Measurements from ENCODE around the gene DCUN1D1.
A peak's percentile ranks its signal among the peaks of the same experiment; 100 is the strongest.

Gene DCUN1D1

DNA sequence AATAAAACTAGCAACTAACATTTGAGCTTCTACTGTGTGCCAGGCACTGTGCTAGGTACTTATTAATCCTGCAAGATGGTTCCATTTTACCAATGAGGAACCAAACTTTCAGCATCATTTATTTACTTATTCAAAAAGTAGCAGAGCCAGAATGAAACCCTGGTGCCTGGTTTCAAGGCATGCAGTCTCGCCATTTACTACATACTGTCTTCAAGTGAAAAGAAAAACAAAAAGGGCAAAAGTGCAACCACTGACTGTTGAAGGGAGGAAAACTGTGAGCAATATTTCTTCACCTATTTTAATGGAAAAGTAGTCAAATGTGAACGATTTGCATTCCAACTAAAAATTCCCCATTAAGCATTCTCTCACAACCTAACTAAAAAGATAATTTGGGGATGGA lies 8.7 kb downstream of the DCUN1D1 start:
- DNase-seq (ENCODE audit: low spot score), result no peak

DNA sequence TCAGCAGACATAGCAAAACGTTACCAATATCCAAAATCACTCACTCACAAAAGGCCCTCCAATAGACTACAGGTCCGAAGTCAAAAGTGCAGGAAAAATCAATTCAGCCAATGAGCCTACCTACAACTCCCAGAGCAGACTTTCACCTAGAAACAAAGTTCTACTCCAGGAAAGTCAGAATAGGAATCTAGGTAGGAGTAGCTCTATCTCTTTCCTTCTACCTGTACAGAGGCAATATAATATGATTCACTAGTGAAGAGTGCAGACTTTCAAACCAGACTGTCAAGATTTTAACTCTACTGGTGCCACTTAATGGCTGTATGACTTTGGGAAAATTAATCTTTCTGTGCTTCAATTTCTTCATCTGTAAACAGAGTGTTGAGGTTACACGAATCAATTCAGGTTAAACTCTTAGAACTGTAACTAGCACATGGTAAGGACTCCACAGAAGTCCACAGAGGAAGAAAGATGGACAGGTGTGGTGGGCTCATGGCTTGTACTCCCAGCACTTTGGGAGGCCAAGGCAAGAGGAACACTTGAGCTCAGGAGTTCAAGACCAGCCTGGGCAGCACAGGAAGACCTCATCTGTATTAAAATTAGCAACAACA lies 9.4 kb downstream of the DCUN1D1 start:
- no peak for DNase-seq (ENCODE audit: low spot score)

DNA sequence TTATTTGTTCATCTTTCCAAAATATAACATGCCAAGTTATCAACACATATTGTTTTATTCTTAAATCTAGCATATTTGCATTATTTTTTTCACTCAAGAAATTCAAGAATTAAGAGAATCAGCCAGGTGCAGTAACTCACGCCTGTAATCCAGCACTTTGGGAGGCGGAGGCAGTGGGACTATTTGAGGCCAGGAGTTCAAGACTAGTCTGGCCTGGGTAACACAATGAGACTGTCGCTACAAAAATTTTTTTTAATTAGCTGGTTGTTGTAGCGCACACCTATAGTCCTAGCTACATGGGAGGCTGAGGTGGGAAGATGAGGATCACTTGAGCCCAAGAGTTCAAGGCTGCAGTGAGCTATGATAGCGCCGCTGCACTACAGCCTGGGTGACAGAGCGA lies 10.5 kb downstream of the DCUN1D1 start:
- DNase-seq (ENCODE audit: low spot score), result no peak

DNA sequence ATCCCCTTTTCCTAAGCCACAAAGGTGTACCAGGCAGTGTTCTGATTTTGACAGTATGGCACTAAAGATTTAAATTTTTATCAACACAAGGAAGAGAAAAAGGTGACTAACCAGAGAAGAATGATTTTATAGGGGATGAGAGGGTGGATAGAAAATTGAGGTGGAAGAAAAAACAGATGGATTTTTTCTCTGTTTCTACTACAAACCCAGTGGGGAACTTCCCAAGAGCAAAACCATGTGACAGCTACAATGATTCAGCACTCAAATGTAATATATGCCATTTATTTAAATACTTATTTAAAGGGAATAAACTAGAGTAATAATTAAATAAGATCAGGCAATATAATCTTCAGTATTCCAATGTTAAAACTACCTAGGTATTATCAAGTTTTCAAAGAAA lies 11.1 kb downstream of the DCUN1D1 start:
- peak; percentile 47 for DNase-seq (ENCODE audit: low spot score)

DNA sequence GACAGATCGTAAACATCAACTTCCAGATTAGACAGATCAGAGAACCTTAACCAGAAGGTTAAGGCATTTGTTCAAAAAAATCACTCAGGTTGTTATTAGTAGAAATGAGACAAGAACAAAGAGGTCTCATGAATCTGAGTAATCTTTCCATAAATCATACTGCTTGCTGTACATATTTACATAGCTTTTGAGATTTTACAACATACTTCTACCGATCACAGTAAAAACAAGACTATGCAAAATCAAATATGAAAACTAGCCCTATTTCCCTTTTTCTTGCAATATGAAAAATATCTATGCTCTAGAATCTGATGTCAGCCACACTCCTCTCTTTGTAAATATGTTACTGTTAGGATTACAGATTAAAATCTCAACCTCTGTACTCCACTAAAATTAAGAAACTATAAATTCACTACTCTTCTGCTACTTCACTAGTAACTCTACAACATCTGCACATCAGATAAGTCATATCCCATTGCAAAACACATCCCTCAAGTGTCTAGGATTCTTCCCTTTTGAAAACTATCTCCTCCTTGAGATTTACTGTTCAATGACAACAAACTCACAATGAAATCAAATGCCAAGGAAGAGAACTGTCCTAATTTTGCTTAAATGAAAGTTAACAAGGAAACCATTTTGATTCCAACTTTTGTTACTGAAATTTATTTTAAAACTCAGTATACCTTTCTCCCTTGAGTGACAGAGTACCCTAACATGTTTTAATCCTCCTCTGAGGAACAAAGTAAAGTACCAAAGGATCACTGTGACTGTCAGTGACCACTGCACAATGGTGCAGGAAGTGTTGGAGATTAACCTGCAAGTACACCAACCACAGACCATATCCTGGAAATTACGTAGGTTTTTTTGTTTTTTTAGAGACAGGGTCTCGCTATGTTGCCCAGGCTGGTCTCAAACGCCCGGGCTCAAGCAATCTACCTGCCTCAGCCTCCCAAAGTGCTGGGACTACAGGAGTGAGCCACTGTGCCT lies 12.8 kb downstream of the DCUN1D1 start:
- no peak for DNase-seq (ENCODE audit: low spot score)

DNA sequence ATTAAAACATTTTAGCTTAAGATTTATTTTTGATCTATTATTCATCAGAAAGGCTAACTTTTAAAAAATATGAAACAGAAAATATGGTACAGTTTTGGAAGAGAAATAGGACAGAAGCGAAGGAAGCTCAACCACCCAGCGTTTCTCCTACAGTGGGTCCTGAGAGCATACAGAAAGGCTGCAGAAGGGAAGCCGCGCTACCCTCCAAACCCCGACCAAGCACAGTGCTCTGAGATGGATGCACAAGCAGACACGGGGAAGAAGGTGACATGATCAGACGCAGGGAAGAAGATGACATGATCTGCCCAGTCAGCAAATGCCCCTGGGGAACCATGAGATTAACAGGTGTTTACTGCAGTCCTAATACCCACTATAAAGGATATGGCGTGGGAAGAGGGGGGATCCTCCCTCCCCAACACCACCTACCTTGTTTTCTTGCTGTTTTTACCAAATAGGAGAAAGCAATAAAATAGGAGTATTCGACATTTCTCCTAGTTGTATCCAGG lies 14.4 kb downstream of the DCUN1D1 start:
- DNase-seq (ENCODE audit: low spot score), result no peak

DNA sequence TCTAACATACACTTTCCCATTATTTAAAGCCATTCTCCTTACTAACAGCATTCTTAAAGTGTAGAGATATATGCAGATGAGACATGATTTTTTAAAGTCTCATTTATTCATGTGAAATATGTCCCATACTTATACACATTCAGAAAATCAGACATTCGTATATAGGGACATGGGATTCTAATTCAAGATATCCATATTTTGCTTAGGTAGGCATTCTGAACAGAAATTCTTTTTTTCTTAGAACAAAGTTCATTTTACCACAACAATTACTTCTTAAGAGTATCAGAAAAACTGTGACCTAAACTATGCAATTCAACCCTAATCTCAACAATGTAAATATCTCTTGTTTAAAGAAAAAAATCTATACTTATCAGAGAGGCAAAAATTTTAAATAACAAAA lies 16.2 kb downstream of the DCUN1D1 start:
- no peak for DNase-seq (ENCODE audit: low spot score)

DNA sequence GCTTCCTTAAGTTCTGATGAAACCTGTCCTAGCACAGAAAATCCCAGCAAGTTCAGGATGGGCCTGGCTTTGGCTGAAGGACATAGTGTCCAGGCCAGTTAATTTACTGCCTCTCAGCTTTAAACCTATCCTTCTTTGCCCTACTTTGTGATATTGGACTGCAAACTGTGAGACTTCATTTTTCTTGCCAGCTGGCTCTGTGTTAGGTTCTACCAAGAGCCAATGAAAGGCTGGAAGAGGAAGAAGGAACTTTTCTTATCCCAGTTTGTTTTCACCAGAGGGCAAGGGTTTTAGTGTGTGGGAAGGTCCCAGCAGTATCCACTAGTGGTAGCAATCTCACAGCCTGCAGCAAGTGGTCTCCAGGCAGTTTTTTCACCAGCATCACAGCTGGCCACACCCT lies 18.2 kb downstream of the DCUN1D1 start:
- no peak for DNase-seq (ENCODE audit: low spot score)

DNA sequence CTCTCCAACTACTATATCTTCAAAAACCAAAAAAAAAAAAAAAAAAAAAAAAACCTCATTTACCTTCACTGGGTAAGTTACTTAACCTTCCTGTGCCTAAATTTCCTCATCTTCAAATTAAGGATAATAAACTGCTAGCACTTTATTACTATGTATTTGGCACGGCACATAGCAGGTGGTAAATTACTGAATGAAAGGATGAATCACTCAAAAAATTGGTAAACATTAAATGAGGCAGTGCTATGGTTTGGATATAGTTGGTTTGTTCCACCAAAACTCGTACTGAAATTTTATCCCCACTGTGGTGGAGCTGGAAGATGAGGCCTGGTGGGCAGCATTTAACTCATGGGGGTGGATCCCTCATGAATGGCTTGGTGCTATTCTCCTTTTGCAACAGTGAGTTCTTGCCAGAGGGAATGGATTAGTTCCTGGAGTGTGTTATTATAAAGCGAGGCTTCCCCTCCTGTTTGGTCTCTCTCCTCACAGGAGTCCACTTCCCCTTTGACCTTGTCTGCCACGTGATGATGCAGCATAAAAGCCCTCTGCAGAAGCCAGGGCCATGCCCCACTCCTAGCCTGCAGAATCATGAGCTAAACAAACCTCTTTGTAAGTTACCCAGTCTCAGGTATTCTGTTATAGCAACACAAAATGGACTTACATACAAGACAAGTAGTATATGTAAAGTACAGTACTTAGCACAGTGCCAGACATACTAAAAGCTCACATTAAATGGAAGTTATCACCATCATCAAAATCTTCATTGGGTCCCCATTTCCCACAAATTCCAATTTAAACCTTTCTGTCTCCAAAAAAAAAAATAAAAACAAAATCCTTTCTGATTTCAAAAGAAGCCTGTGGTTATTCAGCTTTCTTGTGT lies 20.6 kb downstream of the DCUN1D1 start:
- DNase-seq (ENCODE audit: low spot score), result no peak

DNA sequence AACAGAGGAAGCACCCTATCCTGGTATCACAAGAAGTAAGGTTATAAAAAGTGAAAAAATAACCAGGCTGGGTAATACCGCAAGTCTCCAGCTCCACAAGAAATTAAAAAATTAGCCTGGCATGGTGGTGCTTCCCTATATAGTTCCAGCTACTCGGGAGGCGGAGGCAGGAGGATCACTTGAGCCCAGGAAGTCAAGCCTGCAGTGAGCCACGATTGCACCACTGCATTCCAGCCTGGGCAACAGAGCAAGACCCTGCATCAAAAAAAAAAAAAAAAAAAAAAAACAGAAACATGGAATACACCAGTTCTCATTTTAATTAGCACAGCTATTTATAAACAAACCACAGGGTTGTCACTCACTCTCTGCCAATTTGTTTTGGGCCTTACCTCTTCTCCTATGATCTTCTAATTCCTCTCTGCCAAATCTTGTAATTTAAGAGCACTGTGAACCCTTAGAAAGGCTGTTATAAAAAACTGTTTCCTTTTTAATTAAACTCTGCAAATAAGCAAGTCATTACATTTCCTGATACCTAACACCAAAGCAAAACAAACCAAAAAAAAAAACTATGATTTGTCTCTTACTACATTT lies 22.6 kb downstream of the DCUN1D1 start:
- no peak for DNase-seq (ENCODE audit: low spot score)

DNA sequence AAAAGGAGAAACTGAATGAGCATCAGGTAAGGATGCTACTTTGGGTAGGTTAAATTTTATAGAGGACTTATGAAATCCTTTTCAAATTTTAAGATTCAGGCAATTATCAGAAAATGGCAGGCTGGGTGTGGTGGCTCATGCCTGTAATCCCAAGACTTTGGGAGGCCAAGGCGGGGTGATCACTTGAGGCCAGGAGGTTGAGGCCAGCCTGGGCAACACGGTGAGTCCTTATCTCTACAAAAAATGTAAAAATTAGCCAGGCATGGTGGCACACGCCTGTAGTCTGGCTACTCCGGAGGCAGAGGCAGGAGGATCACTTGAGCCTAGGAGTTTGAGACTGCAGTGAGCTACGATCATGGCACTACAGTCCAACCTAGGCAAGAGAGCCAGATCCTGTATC lies 23.1 kb downstream of the DCUN1D1 start:
- no peak for DNase-seq (ENCODE audit: low spot score)

DNA sequence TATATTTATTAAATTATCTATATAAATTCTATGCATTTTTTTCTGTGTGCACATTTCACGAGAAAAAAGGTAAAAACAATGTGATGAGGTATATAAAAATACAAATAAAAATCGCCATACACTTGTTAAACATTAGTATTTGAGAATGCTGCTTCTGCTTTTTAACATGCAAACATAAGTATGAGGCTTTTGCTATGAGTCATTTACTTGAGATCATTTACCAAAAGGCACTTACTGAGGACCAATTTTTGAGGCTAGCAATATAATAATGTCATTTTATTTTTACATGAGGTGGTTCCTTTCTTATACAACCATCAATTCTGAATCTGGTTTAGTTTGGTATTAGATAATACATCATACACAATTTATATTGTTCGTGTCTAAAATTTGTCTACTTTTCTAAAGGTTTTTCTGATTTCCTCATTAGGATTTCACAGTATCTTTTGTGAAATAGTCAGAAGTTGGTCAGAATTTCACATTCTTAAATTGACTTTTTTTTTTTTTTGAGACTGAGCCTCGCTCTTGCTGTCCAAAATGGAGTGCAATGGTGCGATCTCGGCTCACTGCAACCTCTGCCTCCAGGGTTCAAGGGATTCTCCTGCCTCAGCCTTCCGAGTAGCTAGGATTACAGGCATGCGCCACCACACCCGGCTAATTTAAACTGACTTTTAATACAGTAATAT lies 25.6 kb downstream of the DCUN1D1 start:
- no peak for DNase-seq (ENCODE audit: low spot score)

DNA sequence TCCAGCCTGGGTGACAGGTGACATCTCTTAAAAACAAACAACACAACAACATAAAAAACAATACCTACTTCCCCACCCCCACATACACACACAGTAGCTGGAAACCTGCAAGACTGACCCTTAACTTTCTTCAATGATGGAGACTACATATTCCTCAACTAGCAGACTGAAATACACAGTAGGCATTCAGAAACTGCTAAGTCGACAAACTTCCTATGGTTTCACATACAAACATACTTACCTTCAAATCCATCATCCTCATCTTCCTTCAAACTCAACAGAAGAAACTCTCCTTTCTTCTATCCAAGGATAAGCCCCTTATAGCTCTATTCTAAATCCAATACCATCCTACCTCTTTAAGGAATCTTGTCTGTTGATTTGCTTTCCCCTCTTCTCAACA lies 30.6 kb downstream of the DCUN1D1 start:
- no peak for DNase-seq (ENCODE audit: low spot score)

DNA sequence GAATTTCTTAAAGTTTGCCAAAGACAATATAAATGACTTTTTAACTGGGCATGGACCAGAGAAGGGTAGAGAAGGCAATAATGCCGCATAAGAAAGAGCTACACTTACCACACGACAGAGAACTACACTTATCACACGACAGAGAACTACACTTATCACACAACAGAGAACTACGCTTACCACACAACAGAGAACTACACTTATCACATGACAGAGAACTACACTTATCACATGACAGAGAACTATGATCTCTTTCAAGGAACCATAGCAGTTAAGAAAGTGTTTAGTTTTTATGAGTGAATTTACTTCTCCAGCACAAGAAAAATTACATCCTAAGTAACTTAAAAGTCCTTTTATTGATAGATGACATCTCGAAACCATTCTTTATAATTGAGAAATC lies 32.0 kb downstream of the DCUN1D1 start:
- DNase-seq (ENCODE audit: low spot score), result no peak

DNA sequence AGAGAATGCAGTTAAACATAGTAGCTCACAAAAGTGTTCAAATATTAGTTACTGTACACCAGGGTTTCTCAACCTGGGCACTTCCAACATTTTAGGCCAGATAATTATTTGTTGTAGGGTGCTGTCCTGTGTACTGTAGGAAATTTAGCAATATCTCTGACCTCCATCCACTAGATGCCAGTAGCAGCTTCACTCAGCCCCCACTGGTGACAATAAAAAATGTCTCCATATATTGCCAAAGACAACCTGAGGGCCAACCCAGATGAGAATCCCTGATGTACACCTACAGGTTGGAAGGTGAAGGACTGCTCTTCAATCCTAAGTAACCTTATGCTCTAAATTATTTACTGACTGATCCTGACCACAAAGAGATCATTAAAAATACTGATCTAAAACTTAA lies 32.5 kb downstream of the DCUN1D1 start:
- DNase-seq (ENCODE audit: low spot score), result no peak

DNA sequence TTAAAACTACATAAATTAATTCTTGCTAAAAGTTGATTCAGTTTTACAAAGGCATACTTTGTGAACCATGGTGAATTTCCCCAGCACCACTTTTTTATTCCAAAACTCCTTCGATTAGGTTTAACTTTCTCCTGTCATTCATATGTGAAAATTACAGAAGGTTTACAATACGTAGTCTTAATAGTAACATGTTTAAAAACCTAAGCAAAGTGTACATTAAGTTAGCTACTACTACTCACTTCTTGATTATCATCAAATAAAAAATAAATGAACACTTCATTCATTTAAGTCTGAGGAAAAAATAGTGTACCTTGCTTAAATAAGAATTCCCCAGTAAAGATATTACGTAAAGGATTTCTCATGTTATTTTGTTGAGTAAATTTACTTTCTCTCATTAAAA lies 38.6 kb downstream of the DCUN1D1 start:
- no peak for DNase-seq (ENCODE audit: low spot score)

DNA sequence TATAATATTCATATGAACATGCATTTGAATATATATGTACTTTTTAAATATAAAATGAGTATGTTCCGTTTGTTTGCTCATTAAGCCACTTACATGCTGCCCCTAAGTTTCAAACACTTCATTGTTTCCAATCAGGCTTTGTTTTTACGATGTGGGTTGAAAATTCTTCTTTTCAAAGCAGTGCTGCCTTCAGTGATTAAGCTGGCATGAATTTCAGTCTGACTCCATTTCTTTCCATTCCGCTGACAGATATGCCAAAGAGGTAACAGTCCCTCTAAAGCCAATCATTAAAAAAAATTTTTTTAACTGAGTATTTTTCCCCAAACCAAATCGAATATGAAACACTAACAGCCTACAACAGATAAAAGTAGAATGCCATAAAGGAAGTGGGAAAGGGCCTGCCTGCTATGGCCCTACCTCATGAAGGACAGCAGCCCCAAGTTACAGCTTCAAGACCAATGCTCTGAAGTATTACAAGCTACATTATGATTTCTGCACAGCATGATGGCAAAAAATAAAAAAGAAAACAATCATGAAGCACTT lies 40.0 kb downstream of the DCUN1D1 start:
- DNase-seq (ENCODE audit: low spot score), result no peak

DNA sequence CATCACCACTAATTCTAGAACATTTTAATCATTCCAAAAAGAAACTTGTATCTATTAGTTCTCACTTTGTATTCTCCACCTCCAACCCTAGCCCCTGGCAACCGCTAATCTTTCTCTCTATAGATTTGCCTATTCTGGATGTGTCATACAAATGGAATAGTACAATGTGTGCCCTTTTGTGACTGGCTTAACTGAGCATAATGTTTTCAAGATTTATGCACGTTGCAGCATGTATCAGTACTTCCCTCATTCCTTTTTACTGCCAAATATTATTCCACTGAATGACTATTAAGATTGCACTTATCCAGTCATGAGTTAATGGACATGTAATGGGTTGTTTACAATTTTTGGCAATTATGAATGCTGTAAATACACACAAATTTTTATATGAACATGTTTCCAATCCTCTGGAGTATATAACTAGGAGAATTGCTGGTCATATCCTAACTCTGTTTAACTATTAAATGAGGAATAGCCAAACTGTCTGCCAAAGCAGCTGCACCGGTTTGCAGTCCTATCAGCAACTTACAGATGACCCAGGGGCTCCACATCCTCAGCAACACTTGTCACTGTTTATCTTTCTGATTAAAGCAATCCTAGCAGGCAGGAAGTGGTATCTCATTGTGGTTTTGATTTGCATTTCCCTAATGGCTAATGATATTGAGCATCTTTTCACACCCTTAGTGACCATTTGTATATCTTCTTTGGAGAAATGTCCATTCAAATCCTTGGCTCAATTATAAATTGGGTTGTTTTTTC lies 42.9 kb downstream of the DCUN1D1 start:
- DNase-seq (ENCODE audit: low spot score), result no peak

DNA sequence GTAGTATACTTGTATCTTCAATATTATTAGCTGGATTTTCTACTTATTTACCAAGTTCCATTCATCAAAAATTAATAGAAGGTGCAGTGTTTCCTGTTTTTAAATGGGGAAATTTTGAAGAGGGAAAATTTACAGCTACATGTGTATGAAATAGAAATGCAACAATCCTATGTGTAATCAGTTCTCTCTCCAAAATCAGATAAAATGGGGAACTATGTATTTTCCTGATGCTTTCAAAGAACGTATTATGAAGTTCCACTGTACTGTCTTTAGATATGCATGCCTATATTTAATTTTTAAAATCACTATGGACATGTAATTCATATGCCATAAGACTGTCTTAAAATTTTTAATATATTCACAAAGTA lies 43.4 kb downstream of the DCUN1D1 start:
- DNase-seq (ENCODE audit: low spot score), result no peak

DNA sequence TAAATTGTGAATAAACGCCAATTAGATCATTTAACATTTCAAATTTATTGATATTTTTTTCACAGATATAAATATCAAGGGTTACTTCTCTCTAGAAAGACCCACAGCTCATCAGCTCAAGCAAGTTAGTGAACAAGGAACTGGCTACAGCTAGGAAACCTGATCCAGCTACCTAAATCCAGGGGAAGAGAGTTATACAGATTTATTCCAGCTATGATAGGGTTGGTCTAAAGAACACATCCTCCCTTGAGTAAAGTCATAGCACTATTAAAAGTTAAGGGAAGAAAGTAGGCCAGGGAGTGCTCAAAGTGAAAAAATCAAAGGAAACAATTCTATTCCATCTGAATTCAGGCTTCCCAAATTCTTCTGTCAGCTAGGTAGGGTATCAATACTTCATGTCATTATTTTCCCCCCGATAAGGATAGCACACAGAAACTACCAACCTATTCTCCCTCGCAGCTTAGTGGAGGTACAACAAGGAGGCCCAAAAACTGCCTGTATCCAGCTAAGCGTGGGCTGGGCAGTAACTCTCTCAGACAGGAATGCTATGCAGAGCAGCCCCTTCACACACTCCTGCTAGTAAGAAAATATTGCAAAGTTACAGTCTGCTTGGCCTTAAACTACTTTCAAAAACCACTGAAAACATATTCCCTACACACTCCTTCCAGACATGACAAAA lies 44.0 kb downstream of the DCUN1D1 start:
- DNase-seq (ENCODE audit: low spot score), result no peak

Data from hepatic stellate cell (primary cell).